HG03565 (cell line): ENCODE measurements around the gene TENT4B.
A peak's percentile ranks its signal among the peaks of the same experiment; 100 is the strongest.
"Not testable (repeated sequence)": the region's sequence is repeated elsewhere in the genome, so short reads cannot be mapped to it uniquely, and the experiment has no call there.

Experiments
- ATAC-seq: cut with Tn5 transposase; IDR thresholded peaks from one replicate; pipeline ENCODE4 v1.9.1; 2021; ENCODE audit warnings: mild to moderate bottlenecking, moderate library complexity; ENCODE audit not compliant: unreplicated experiment

Gene TENT4B

GRCh38 chr16:50227665-50228064 lies 74.6 kb downstream of the TENT4B start:
- no peak for ATAC-seq

GRCh38 chr16:50228364-50228868 lies 75.3 kb downstream of the TENT4B start:
- ATAC-seq, result no peak

GRCh38 chr16:50229149-50229726 lies 76.1 kb downstream of the TENT4B start:
- ATAC-seq, result no peak

GRCh38 chr16:50234771-50235556 lies 81.9 kb downstream of the TENT4B start:
- no peak for ATAC-seq

GRCh38 chr16:50235581-50235980 lies 82.5 kb downstream of the TENT4B start:
- no peak for ATAC-seq

- no peak for ATAC-seq
These were observed 85.2 kb downstream of the TENT4B start for GRCh38 chr16:50238314-50238713.

GRCh38 chr16:50238868-50239301 lies 85.8 kb downstream of the TENT4B start:
- ATAC-seq, result no peak

- ATAC-seq, result not testable (repeated sequence)
These were observed 89.9 kb downstream of the TENT4B start for GRCh38 chr16:50243024-50243423.

- ATAC-seq, result no peak
These were observed 91.0 kb downstream of the TENT4B start for GRCh38 chr16:50244140-50244503.

GRCh38 chr16:50244504-50245416 lies 91.7 kb downstream of the TENT4B start:
- no peak for ATAC-seq

- peak; percentile 54 for ATAC-seq
These were observed 92.6 kb downstream of the TENT4B start for GRCh38 chr16:50245417-50246298.

- no peak for ATAC-seq
These were observed 93.4 kb downstream of the TENT4B start for GRCh38 chr16:50246299-50247122.

- no peak for ATAC-seq
These were observed 94.2 kb downstream of the TENT4B start for GRCh38 chr16:50247123-50247905.

- no peak for ATAC-seq
These were observed 95.0 kb downstream of the TENT4B start for GRCh38 chr16:50247906-50248608.

- no peak for ATAC-seq
These were observed 95.7 kb downstream of the TENT4B start for GRCh38 chr16:50248845-50249244.

GRCh38 chr16:50251375-50252081 lies 98.4 kb downstream of the TENT4B start:
- no peak for ATAC-seq

GRCh38 chr16:50252082-50252611 lies 99.0 kb downstream of the TENT4B start:
- ATAC-seq, result no peak
